Putamen (tissue), 1 donor: ENCODE results near the gene LRRC27.

Experiments
- DNase-seq: peaks from one replicate; pipeline ENCODE4 v3.0.0-alpha.2; 2016; ENCODE audit warnings: low spot score

Gene LRRC27

DNA sequence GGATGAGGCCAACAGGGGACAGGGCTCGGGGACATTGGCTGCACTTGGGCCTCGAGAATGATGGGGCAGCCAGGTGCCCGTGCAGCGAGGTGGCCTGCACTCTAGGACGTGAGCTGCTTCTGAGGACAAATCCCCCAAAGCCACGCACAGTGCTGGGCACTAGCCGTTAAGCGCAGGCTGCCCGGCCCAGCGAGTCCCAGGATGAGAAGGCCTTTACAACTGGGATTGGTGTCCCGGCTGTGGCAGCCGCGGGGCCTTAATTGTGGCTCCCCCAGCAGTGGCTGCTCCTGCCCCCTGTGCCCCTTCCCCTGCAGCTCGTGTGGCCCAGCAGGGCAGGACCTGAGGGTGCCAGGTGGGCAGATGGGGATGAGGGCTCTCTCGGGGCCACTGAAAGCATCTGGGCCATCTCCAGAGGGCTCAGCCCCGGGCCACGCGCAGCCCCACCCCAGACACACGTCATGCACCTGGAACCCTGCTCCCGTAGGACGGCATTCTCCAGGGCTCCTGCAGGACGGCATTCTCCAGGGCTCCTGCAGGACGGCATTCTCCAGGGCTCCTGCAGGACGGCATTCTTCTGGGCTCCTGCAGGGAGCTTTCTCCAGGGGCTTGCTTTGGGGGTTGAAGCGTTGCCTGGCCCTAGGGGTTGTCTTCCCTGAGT is 71.6 kb downstream of the LRRC27 start:
- no peak for DNase-seq

DNA sequence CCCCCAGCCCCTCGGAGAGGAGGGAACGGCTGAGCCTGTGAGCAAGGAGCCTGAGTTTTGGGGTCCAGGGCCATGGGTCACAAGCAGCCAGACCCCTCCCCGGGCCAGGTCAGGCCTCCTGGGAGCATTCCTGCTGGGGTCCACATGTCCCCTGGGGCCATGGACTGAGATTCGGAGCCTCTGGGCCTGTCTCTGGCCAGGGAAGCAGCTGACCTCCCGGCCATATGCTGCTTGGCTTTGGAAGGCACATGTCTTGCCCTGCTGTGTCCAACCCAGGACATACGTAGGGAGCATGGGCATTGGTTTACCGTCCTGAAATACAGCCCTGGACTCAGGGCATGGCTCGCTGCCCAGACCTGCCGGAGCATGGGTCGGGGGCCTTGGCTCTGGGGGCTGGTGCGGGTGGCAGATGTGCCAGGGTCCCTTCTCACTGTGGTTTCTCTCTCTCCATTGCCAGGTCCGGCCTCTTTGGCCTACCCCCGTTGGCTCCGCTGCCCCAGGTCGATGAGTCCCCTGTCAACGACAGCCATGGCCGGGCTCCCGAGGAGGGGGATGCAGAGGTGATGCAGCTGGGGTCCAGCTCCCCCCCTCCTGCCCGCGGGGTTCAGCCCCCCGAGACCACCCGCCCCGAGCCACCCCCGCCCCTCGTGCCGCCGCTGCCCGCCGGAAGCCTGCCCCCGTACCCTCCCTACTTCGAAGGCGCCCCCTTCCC is 72.3 kb downstream of the LRRC27 start:
- no peak for DNase-seq

DNA sequence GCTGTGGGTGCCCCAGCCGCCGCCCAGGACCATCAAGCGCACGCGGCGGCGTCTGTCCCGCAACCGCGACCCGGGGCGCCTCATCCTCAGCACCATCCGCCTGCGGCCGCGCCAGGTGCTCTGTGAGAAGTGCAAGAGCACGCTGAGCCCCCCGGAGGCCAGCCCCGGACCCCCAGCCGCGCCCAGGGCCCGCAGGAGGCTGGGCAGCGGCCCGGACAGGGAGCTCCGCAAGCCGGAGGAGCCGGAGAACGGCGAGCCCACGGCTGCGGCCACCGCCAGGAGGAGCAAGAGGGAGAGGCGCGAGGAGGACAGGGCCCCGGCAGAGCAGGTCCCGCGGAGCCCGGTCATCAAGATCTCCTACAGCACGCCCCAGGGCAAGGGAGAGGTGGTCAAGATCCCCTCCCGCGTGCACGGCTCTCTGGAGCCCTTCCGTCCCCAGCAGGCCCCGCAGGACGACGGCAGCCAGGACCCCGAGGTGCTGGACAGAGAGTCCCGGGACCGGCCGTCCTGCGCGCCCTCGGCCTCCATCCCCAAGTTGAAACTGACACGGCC is 73.0 kb downstream of the LRRC27 start:
- no peak for DNase-seq

DNA sequence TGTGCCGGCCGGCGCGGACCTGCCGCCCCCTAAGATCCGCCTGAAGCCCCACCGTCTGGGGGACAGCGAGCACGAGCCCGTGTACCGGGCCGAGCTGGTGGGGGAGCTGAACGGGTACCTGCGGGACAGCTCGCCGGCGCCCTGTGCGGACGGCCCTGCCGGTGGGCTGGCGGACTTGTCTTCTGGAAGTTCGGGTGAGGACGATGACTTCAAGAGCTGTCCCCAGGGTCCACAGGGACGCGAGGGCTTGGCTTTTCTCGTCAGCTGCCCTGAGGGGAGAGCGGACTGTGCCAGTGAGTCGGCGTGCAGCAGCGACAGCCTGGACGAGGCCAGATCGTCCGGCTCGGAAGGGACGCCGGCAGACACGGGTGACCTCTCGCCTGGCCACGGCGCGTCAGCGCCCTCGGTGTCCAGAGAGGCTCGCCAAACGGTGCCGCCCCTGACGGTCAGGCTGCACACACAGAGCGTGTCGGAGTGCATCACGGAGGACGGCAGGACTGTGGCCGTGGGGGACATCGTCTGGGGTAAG is 73.5 kb downstream of the LRRC27 start:
- no peak for DNase-seq

DNA sequence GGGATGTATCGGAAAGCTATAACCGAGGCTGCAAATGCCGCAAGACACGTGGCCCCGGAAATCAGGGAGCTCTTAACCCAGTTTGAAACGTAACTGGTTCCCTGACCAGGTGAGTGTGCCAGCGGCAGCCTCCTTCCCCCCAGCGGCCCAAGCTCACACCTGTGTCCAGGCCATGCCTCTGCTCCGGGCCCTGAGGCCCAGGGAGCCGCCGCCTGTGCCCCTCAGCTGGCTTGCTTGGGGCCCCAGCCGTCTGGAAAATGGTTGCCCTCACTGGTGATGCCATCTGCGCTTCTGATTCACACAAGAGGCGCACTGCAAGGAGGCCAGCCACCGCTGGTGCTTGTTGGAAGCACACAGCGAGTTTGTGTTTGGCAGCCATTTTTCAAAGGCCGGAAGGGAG is 74.2 kb downstream of the LRRC27 start:
- DNase-seq = no peak

DNA sequence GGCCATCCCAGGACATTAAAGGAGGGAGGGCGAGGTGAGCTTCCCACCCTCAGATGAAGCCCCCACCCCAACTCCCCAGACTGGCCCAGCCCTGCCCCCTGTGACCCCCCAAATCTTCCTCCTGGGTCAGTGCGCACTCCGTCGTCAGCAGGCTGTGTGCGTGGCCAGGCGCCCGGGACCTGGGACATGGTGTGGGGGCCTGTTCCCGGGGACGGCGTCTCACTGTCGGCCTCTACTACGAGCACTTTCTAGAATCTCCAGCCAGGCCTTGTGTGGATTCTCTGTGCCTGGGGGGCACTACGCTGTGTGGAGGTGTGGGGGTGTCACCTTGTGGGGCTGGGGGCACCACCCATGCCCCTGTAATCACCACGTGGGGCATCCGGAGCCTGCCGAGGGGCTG is 74.8 kb downstream of the LRRC27 start:
- no peak for DNase-seq

DNA sequence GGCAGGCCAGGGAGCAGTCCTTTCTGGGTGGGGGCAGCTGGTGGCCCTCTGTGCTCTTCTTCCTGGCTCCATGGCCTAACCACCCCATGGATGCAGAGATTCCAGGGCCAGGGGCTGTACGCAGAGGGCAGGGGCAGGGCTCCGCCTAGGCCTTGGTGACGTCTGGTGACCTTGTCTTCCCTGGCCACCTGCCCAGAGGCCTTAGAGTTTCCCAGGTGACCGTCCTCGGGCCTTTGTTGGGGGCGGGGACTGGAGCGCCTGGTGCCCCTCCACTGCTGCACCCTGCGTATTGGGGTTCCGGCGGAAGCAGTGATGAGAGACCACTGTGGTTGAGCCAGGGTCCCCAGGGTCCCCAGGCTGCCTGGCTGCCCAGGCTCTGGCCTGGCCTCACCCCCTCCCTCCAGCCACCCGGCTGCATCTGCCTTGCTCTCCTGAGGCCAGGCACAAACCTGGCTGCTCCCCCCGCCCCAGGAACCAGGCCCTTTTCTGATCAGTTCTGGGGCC is 75.3 kb downstream of the LRRC27 start:
- DNase-seq = no peak

DNA sequence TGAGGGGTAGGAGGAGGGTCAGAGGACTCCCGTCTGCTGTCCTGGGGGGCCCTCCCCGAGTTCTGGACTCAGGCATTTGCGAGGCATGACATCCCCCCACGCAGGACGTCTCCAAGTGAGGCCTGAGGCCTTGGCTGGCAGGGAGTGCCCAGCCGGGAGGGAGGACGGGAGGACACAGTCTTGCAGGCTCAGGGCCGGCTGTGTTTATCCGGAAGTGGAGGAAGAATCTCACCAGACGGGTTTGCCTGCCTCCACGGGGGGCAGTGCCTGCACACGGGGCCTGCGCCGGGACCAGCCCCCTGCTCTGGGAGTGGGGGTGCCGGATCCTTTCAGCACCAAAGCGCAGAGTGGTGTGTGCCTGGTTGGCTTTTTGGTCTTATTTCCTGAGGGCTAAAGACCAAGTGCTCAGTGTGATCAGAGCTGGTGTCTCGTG is 75.9 kb downstream of the LRRC27 start:
- DNase-seq = no peak

DNA sequence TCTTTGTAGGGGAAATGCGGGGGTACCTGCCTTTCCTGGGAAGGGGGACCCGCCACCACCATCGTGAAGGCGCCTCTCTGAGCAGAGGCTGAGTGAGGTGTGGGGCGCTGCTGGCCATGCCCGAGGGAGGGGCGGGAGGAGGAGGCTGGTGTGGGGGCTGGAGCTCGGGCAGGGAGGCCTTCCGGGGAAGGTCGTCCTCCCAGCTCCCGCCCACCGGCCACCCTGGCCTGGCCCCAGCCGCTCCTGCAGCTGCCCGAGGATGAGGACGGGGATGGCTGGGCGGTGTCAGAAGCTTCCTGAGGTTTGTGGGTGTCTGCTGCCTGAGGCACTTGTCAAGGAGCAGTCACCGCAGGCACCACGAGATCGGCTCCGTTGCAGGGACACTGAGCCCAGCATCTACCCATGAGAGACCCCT is 76.4 kb downstream of the LRRC27 start:
- DNase-seq = no peak

DNA sequence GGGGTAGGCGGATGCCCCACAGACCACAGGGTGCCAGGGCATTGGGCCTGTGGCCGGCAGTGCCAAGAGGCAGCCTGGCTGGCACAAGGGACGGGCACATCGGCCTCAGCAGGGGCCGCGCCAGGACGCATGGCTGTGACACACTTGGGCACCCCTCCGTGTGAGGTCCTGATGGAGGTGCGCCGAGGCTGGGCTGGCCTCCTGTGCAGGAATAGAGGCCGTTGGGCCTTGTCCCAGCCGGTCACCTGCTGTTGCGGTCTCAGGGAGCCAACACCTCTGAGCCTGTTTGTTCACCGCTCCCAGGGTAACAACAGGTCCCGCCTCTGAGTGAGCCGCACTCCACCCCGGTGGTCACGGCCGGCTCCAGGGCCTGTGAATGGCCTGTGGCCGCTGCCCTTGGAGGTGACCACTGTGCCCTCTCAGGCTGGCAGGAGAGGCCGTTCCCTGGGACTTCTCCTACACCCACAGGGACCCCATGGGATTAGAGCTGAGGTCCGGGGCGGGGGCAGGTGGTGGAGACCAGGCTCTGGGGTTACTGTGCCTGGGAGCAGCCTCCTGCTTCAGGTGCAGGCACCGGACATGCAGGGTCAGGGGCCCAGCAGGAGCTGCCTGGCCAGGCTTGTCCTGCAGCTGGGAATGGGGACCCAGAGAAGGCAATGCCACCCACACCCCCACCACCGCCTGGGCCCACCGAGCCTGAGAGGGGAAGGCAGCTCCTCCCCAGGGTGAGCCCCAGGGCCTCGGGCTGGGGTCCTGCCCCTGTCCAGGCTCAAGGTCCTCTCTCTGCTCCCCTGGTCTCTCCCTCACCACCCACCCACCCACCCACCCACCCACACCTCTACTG is 77.1 kb downstream of the LRRC27 start:
- DNase-seq = no peak

DNA sequence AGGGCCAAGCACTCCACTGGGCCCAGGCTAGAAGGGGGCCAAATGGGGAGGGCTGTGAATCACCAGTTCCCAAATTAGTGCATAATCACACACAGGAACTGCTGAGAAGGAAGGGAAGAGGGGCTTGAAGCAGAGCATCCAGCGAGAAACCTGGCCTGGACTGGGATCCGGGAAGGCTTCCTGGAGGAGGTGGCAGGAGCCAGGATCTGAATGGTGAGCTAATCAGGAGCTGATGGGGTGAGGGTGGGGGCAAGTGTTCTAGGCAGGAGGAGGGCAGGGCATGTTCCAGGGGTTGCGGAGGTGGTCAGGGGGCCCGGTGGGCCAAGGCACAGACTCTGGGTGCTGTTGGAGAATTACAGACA is 77.7 kb downstream of the LRRC27 start:
- no peak for DNase-seq

DNA sequence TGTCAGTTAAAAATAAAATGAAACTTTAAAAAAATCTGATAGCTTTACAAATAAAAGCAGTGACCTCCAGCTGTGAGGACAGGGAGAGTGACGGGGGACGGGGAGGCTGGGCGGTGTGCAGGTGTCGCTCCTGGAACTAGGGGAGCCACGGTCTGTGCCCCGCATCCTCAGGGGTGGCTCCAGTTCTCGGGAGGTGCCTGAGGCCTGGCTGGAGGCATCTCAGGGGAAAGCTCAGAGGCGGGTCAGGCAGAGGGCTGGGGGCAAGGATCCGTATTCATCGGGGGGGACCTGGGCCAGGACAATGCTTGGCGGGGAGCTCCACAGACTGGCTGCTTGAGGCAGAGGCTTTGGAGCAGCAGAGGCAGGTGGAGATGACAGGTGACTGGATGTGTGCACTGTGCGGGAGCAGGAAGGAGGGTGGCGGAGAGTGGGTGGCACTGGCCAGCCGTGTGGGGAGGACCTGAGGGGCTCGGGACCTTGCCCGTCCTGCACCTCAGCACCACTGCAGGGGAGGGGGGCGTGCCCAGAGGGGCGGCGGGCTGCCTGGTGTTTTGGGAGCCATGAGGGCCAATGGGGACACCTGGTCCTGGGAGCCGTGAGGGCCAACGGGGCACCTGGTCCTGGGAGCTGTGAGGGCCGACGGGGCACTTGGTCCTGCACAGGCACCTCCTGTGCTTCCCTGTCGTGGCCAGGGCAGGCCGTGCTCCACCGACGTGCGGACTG is 78.2 kb downstream of the LRRC27 start:
- DNase-seq = no peak

DNA sequence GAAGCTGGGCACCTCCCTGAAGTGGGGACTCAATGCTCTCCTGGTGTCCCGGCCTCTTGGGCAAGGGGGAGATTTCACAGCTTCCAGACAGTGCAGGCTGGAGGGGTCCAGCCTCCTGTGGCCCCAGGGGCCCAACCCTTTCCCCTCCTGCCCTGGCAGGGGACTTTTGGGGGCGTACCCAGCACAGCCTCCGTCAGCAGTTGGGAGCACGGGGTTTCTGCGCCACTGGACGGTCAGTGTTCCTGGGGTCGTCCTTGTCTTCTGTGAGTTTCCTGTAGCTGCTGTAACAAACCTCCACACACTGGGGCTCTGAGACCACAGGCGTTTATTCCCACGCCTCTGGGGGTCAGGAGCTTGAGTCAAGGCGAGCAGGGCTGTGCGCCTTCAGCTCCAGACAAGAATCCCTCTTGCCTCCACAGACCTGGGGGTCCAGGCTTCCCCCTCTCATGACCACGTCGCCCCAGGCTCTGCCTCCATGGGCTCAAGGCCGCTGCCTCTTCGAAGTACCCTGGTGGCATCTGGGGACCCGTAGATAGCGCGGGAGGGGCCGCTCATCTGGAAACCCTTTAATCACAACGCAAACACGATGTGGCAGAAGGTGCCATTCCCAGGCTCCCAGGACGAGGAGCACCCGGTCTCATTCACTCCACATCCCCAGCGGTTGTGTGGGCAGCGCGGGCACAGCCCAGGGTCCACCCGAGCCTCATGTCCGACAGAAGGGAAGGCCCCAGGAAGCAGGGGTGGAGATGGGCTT is 79.0 kb downstream of the LRRC27 start:
- DNase-seq = no peak

DNA sequence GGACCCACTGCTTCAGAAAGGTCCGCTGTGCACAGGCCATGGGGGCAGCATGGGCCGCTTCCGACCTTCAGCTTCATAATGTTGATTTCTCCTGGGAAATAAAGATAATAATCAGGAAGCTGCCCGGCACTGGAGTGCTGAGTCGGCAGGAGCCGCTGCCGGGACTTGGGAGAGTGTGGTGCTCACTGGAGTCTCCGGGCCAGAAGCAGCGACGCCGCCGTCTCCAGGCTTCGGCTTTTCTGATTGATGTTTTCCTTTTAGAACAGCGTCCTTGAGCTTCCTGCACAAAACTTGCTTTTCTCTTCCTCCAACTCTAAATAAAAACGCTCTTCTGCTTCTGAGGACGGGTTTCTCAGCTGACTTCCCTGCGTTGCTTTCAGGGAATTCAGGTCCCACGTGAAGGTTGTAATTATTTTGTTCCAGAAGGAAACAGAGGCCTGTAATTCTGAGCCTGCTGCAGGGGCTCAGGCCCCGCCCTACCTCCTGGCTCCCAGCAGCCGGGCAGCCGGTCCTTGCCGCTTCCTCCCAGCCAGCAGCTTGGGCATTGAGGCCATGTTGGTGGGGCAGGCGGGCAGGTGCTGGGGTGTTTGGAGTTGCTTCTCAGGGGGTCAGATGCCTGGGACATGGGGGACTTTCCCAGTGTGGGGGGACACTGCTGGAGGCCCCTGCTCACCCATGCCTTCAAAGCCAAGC is 79.7 kb downstream of the LRRC27 start:
- DNase-seq = no peak

DNA sequence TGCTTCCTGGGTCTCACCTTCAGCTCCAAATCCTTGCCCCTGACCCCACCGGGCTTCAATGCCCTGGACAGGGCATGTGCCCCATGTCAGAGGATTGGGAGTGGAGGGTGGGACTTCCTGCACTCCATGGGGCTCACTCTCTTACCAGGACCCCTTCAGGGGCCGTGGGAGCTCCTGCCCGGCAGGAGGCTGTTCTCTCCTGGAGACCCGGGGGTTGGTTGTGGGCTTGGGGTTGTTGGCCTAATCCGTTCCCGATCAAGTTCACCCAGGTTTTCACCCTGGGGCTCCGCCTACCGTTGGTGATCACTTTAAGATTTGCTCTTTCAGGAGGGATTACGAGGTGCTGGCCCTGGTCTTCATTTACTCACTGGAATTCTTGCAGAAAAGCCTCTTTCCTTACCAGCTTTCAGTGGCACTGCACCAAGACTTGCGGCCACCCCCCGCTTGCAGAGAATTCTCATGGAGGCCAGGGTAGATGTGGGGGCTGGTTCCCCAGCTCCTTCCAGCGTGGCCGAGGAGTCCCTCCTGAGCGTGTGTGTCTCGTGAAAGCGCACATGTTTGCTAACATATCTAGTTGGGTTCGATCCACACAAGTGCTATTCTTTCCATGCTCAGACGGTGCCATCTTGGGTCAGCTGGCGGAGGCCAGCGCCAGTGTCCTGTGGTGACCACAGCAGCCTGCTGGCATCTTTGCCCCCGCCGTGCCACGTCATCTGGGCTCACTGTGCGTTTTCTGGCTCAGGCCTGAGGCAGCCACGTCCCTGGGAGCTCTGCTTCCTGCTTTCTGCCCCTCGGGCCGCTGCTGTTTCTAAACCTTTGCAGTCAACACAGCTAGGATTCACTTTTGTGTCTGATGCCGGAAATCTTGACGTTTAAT is 80.6 kb downstream of the LRRC27 start:
- DNase-seq = no peak

DNA sequence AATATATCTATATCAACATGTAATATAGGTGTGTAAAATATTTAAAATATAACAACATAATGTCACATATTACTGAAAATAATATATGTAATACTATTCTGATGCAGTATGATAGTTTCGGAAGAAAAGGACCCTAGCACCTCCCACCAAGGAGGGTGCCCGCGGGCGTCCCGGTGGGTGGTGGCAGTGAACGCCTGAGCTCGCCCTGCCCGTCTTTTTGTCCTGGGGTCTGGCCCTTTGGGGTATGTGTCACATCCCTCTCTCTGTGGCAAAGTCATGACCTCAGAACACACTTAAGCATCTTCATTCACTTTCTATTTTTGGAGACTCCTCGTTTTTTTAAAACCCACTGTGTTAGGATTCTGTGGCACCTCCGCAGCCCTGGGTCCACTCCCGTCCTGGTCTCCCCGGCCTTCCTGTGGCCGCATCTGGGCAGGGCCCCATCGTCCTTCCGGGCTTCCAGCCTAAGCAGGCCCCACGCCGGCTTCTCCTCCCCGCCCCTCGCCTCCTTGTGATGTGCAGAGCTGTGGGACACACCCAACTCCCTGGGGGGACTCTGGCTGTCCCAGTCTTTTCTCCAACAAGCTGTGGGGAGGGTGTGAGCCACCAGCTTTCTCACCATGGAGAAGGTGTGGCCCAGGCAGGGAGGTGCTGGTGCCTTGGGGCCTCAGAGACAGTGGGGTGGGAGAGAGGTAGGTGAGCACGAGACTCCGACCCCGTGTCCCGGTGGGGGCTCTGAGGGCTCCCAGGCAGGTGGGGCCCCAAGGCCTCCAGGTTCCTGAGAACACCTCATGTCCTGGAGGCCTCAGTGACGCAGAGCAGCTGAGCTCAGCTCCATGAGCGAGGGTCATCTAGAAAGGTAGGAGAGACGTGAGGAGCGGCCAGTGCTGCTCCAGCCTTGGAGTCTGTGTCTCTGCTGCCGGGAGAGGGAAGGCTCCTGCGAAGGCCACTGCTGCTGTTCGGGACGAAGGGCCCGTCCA is 81.5 kb downstream of the LRRC27 start:
- DNase-seq = no peak

DNA sequence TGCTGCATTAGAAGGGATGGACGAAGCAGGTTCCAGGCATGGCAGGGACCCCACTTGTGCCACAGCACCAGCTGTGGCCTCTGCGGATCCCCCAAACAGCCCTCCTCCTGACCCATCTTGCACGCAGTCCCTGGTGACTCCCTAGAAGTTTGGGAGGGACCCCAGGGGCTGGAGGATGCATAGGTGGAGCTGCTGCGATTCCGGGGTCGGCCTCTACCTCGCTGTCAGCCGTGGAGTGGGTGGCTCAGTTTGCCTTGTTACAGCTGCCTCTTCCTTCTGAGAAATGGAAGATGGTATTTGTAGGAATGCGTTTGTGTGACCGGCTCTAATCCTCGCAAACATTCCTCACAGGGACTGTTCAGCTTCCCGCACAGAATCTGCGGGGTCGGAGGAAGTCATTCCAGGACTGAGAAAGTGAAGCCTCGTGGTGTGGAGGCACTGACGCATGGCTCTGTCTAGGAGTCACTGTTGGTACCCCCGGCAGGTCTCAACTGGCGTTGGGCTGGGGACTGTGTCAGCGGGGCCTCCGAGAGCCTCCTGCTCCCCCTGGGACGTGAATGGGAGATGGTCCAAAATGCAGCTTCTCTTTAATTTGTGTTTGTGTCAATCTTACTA is 82.5 kb downstream of the LRRC27 start:
- DNase-seq = no peak

DNA sequence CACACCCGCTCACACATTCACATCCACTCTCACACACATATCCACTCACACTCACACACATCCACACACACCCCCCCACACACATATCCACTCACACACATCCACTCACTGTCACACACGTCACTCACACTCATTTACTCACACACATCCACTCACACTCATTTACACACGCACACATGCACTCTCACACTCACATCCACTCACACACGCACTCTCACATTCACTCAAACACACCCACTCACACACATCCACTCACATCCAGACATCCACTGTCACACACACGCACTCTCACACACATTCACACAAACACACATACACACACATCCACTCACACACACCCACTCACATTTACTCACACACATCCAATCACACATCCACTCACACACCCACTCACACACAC is 83.3 kb downstream of the LRRC27 start:
- no peak for DNase-seq
